ENCODE results near the gene TBC1D3B.

GRCh38 chr17:36132421-36132831 lies 44.0 kb downstream of the TBC1D3B start:
- TF ChIP-seq CTCF (IDR thresholded peaks at IDR 0.05) (no peak), MYC (IDR thresholded peaks at IDR 0.05; ENCODE audit: borderline replicate concordance, low read length) (no peak), CHD4 (IDR thresholded peaks at IDR 0.05; ENCODE audit: borderline replicate concordance) (no peak), SMC3 (IDR thresholded peaks at IDR 0.05) (no peak), RAD21 (conservative IDR thresholded peaks at IDR 0.05 in 1 of 2, IDR thresholded peaks at IDR 0.05 in 1 of 2) (no peak)

All from A549 (cell line).